Right lobe of liver (tissue), 4 donors: ENCODE data around the gene GRB7.

Experiments used
- CTCF ChIP-seq, 4 donors: fragments of 200-600 bp in 3 of 4; fragments of 450-650 bp in 1 of 4; IDR thresholded peaks; one replicate each; pipeline versions ENCODE4 v1.5.1 to v1.8.0; 2016 to 2022; ENCODE audit warnings: antibody characterized with exemption in 4 of 4, mild to moderate bottlenecking in 2 of 4
- POLR2A ChIP-seq: fragments of 450-650 bp; IDR thresholded peaks from one replicate; pipeline ENCODE4 v1.6.1; 2017; ENCODE audit warnings: antibody characterized with exemption, mild to moderate bottlenecking
- donor health status: DM: no; HTN: no; CAD: no.
- donor health status: DM: no; HTN: no; CAD: no.
- donor health status: DM: no; HTN: yes; CAD: no.

- TF ChIP-seq CTCF (IDR thresholded peaks at IDR 0.05) (no peak), POLR2A (no peak)
These were observed 13.9 kb downstream of the GRB7 start for GRCh38 chr17:39751637-39752036.
